Astrocyte of the spinal cord (primary cell): ENCODE results near the gene CYP24A1.

ENCODE experiments used
- DNase-seq: peaks from one replicate; pipeline ENCODE4 v3.0.0; 2011; ENCODE audit warnings: low read depth, low spot score
- H3K4me3 ChIP-seq: 2 replicates; pipeline ENCODE4 v1.5.1; 2011; ENCODE audit warnings: low read depth, mild to moderate bottlenecking, low read length, moderate library complexity
- in situ Hi-C: cut with HindIII; loops from 2 replicates; pipeline ENCODE4 v1.10.0; 2017; ENCODE audit warnings: low sequenced_read_pairs
- TF ChIP-seq, protein P1 (sequence below): IDR thresholded peaks from 2 replicates; pipeline ENCODE4 v1.5.1; 2012; ENCODE audit warnings: low read depth, mild to moderate bottlenecking, low read length, inconsistent platforms

The CYP24A1 gene

DNA sequence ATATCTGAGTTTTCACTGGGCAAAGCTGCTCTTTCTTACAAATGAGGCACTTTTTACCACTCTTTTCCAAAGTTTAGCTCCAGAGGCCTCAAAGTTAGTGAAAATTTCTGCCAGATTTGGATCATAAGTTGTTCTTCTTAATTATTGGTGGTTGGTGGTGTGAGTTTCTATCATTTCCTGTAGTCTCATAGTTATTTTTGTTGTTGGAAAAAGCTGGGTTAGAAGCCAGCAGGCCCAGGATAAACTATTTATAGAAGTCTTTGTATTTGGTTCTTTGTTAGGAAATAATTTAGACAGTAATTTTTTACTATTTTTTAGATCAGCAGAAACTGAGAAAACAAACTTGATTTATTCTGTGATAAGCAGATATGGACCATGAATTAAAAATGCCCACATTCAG is 44.7 kb upstream of the CYP24A1 start:
- DNase-seq: no peak
- no peak overlapping the region for H3K4me3 ChIP-seq
- TF ChIP-seq, protein P1, sequence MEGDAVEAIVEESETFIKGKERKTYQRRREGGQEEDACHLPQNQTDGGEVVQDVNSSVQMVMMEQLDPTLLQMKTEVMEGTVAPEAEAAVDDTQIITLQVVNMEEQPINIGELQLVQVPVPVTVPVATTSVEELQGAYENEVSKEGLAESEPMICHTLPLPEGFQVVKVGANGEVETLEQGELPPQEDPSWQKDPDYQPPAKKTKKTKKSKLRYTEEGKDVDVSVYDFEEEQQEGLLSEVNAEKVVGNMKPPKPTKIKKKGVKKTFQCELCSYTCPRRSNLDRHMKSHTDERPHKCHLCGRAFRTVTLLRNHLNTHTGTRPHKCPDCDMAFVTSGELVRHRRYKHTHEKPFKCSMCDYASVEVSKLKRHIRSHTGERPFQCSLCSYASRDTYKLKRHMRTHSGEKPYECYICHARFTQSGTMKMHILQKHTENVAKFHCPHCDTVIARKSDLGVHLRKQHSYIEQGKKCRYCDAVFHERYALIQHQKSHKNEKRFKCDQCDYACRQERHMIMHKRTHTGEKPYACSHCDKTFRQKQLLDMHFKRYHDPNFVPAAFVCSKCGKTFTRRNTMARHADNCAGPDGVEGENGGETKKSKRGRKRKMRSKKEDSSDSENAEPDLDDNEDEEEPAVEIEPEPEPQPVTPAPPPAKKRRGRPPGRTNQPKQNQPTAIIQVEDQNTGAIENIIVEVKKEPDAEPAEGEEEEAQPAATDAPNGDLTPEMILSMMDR: no peak
- in situ Hi-C loops: no loop called here

DNA sequence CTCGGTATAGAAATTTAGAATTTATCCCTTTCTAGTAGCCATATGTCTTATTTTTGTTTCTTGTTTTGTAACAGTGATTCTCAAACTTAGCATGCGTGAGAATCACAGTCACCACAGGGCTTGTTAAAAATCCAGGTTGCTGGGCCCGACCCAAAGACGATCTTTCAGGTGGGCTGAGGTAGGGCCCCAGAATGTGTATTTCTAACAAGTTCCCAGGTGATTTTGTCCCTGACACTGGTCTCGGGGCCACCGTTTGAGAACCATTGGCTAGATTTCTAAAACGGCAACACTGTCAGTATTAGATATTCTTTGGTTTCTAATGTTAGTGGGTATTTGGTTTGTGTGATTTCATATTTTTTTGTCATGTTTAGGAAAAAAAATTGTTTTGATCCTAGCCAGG is 44.0 kb upstream of the CYP24A1 start:
- in situ Hi-C loops: no loop called here
- no peak for DNase-seq
- H3K4me3 ChIP-seq: no peak overlapping the region
- TF ChIP-seq, protein P1: no peak

DNA sequence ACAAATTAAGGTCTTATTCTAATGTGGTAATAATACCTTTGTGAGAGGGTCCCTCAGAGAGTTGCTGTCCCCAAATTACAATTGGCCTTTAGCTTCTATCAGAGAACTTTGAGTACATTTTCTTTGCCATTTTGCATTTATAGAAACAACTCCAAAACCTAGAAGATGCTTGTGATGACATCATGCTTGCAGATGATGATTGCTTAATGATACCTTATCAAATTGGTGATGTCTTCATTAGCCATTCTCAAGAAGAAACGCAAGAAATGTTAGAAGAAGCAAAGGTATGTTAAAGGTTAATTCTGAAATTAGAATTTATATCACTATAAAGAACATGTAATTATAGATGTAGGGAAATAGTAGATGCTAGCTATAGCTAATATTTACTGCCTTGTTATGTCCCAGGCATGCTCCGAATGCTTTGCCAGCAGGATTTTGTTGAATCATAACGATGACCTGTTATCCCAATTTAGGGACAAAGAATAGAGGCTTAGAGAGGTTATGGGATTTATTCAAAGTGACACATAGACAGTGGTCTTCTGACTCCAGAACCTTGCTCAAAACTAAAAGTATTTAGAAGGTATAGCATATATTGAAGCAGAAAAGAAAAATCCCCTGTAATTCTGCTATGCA is 41.5 kb upstream of the CYP24A1 start:
- no peak overlapping the region for H3K4me3 ChIP-seq
- in situ Hi-C loops: no loop called here
- no peak for DNase-seq
- TF ChIP-seq, protein P1: no peak

DNA sequence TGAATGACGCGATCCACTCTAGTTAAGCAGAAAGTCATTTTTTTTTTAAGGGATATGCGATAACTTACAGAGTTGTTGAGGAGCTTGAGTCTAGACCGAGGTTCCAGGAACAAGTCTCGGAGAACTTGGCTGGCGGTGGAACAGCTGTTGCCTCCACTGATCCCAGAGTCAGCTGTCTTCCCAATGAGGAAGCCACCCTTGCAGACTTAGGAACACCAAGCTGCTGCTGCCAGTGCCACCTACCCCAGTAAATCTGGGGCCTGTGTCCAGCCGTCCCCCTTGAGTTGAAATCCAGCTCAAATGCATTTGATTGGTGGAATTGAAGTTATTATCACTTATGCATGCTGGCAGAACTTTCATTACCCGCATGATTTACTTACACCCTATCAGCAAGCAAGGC is 40.8 kb upstream of the CYP24A1 start:
- DNase-seq: no peak
- in situ Hi-C loops: no loop called here
- no peak overlapping the region for H3K4me3 ChIP-seq
- TF ChIP-seq, protein P1: no peak

DNA sequence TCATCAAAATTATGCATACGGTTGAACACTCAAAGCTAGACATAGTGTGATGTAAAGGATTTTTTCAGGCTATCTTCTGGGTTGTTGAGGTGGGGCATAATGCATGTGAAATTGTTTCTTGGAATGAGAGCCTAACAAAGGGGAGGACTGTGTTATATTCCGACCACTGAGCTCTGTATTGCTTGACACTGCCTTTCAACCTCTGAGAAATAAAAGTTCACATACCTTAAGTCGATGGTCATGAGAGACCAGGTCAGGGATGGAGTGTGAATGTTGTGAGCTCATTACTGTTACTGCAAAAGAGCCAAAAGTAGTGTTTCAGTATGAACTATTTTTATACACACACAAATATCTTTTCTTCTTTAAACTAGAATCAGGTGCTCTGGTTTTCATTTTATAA is 39.1 kb upstream of the CYP24A1 start:
- DNase-seq: no peak
- TF ChIP-seq, protein P1: no peak
- no peak overlapping the region for H3K4me3 ChIP-seq
- in situ Hi-C loops: no loop called here

DNA sequence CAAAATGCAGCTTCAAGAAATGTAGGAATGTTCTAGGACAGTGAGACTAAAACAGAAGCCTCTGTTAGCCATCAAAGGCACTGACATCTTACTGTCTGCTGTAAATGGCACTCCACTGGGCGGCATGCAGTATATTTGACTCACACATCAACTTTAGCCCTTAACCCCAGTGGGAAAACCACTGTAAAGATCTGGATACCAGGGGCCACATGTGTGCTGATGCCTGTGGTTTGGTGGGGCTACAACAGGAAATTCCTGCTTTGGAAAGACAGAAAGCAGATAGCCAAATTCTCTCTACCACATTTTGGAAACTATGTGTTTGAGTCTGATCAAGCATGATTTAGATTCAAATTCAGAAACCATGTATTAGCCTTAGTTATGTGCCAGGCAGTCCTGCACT is 38.4 kb upstream of the CYP24A1 start:
- peak; percentile 66 for DNase-seq
- in situ Hi-C loops: no loop called here
- TF ChIP-seq, protein P1: no peak
- no peak overlapping the region for H3K4me3 ChIP-seq
